ENCODE results near the gene FBLN2. TPM values are rescaled to one million over a fixed set of nuclear protein-coding genes. Genes with fewer than 3 reads are reported as not detected.
"Not testable (repeated sequence)": the region's sequence is repeated elsewhere in the genome, so short reads cannot be mapped to it uniquely, and the experiment has no call there.

The FBLN2 gene
- total RNA-seq, 1 experiment from 2014 or later = 7.4 TPM

DNA sequence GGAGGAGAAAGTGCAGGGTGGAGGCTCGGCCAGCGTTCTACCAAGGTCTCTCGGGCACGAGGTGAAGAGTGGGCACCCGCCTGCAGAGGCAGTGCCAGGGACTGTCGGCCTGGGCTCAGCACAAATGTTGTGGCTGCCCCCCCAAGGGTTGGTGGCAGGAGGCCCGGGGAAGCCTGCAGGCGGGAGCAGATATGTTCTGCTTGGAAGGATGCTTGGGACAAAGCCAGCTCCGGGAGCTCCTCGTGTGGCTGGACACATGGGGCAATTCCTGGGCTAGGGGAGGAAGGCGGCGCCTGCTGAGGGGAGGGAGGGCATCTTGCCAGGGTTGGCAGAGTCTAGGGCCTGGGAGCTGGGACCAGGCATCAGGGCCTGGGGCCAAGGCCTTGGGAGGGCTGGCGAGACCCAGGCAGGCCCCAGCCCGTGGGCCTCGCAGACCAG lies 30.4 kb upstream of the FBLN2 start:
- Histone ChIP-seq H3K9me3 (replicated peaks) (no peaks in the 10 kb centered on the region), H3K27ac (no peak overlapping the region), H3K4me3 (no peak overlapping the region), H3K4me1 (replicated peaks) (0 out of 2 replicates have a peak, but pooled peaks cover 2% of the 10 kb centered on the region), H3K27me3 (replicated peaks) (no peaks in the 10 kb centered on the region), H3K36me3 (no peaks in the 10 kb centered on the region)
- DNase-seq (ENCODE audit: low read depth in 1 of 2, low spot score in 2 of 2) = no peak

- H3K36me3 ChIP-seq = no peaks in the 10 kb centered on the region
- H3K4me3 ChIP-seq = no peak overlapping the region
- H3K9me3 ChIP-seq (replicated peaks) = no peaks in the 10 kb centered on the region
- DNase-seq (ENCODE audit: low read depth in 1 of 2, low spot score in 2 of 2) = no peak
- no peaks in the 10 kb centered on the region for H3K4me1 ChIP-seq (replicated peaks)
- H3K27ac ChIP-seq = no peak overlapping the region
- H3K27me3 ChIP-seq (replicated peaks) = no peaks in the 10 kb centered on the region
Observed at GRCh38 chr3:13519006-13519791, 29.7 kb upstream of the FBLN2 start.

DNA sequence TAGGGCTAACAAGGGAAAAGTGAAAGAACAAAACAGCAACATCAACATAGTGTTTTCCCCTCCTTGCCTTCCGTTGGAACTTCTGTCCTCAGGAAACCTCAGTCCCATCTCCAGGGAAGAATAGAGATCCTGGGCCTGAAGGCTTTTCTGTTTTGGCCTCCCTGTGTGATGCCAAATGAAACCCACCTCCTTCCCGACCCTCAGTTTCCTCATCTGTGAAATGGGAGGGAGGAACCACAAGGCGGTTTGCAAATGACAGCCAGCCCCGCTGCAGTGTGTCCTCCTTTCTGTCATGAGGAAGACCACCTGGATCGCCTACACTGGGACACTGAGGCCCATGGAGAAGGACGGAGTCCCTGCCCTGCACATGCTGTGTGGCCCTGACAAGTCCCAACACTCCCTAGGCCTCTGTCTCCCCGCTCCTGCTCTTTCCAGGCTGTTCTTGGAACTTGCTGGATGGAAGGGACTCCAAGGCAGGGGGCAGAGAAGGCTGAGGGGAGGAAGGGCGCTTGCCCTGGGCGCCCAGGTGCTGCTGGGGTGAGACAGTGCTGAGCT lies 28.5 kb upstream of the FBLN2 start:
- Histone ChIP-seq H3K36me3 (no peaks in the 10 kb centered on the region), H3K9me3 (replicated peaks) (no peaks in the 10 kb centered on the region), H3K4me3 (no peak overlapping the region), H3K4me1 (replicated peaks) (no peaks in the 10 kb centered on the region), H3K27ac (no peak overlapping the region), H3K27me3 (replicated peaks) (no peaks in the 10 kb centered on the region)
- DNase-seq (ENCODE audit: low read depth in 1 of 2, low spot score in 2 of 2) = no peak

DNA sequence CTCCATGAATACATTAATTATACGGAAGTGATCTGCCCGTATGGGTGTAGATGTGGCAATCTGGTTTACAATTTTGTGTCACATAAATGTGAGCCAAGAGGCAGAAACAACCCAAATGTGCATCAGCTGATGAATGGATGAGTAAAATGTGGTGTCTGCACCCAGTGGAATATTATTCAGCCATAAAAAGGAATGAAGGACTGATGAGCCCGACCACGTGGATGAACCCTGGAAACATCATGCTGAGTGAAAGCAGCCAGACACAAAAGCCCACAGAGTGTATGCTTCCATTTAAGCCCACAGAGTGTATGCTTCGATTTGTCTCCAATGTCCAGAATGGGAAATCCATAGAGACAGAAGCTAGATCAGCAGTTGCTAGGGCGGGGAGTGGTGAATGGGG lies 27.6 kb upstream of the FBLN2 start:
- H3K4me3 ChIP-seq = no peak overlapping the region
- DNase-seq (ENCODE audit: low read depth in 1 of 2, low spot score in 2 of 2) = no peak
- H3K27ac ChIP-seq = no peak overlapping the region
- no peaks in the 10 kb centered on the region for H3K36me3 ChIP-seq
- no peaks in the 10 kb centered on the region for H3K9me3 ChIP-seq (replicated peaks)
- no peaks in the 10 kb centered on the region for H3K4me1 ChIP-seq (replicated peaks)
- H3K27me3 ChIP-seq (replicated peaks) = no peaks in the 10 kb centered on the region

DNA sequence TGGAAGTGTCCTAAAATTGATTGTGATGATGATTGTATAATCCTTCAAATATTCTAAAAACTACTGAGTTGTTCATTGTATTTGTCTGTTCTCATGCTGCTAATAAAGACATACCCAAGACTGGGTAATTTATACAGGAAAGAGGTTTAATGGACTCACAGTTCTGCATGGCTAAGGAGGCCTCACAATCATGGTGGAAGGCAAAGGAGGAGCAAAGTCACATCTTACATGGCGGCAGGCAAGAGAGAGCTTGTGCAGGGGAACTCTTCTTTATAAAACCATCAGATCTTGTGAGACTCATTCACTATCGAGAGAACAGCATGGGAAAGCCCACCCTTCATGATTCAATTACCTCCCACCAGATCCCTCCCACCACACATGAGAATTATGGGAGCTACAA lies 27.2 kb upstream of the FBLN2 start:
- not testable (repeated sequence) for H3K36me3 ChIP-seq; H3K4me1 ChIP-seq (replicated peaks); H3K9me3 ChIP-seq (replicated peaks); H3K4me3 ChIP-seq; H3K27me3 ChIP-seq (replicated peaks); H3K27ac ChIP-seq; DNase-seq (ENCODE audit: low read depth in 1 of 2, low spot score in 2 of 2)

DNA sequence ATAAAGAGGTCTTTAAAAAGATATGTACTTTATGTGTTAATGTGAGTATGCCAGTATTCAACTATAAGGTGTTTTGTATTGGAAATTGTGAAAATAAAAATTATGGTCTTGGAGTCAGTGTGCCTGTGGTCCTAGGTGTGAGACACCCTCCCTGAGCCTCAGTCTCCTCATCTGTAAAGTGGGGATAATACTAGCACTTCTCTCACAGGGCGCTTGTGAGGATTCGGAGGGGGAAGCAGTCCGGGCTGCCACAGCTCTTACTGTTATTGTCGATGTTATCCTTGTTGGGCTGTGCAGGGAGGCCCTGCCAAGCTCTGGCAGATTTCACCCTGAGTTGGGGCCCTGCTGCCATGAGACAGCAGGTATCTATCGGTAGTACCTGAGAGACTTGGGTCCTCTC lies 26.7 kb upstream of the FBLN2 start:
- no peaks in the 10 kb centered on the region for H3K9me3 ChIP-seq (replicated peaks)
- H3K4me3 ChIP-seq = no peak overlapping the region
- H3K4me1 ChIP-seq (replicated peaks) = no peaks in the 10 kb centered on the region
- H3K27me3 ChIP-seq (replicated peaks) = no peaks in the 10 kb centered on the region
- no peaks in the 10 kb centered on the region for H3K36me3 ChIP-seq
- no peak overlapping the region for H3K27ac ChIP-seq
- no peak for DNase-seq (ENCODE audit: low read depth in 1 of 2, low spot score in 2 of 2)

DNA sequence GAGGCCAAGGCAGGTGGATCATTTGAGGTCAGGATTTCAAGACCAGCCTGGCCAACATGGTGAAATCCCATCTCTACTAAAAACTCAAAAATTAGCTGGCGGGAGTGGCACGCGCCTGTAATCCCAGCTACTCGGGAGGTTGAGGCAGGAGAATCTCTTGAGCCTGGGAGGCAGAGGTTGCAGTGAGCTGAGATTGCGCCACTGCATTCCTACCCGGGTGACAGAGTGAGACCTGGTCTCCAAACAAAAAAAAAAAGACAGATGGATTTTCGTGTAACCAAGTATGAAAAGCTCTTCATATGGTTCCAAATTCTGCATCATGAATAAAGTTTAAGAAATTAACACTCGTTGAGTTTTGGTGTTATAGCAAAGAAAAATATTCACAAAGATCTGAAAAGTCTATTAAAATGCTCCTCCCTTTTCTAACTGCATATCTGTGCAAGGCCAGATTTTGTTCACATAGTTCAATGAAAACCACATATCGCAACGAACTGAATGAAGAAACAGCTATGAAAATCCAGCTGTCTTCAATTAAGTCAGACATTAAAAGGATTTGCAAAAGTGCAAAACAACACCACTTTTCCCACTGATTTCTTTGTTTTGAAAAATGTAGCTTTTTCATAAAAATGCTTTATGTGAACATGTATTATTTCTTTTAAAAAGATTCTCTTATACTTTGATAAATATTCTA lies 23.8 kb upstream of the FBLN2 start:
- no peaks in the 10 kb centered on the region for H3K4me1 ChIP-seq (replicated peaks)
- H3K36me3 ChIP-seq = no peaks in the 10 kb centered on the region
- DNase-seq (ENCODE audit: low read depth in 1 of 2, low spot score in 2 of 2) = no peak
- no peak overlapping the region for H3K4me3 ChIP-seq
- H3K27me3 ChIP-seq (replicated peaks) = no peaks in the 10 kb centered on the region
- H3K27ac ChIP-seq = no peak overlapping the region
- no peaks in the 10 kb centered on the region for H3K9me3 ChIP-seq (replicated peaks)

DNA sequence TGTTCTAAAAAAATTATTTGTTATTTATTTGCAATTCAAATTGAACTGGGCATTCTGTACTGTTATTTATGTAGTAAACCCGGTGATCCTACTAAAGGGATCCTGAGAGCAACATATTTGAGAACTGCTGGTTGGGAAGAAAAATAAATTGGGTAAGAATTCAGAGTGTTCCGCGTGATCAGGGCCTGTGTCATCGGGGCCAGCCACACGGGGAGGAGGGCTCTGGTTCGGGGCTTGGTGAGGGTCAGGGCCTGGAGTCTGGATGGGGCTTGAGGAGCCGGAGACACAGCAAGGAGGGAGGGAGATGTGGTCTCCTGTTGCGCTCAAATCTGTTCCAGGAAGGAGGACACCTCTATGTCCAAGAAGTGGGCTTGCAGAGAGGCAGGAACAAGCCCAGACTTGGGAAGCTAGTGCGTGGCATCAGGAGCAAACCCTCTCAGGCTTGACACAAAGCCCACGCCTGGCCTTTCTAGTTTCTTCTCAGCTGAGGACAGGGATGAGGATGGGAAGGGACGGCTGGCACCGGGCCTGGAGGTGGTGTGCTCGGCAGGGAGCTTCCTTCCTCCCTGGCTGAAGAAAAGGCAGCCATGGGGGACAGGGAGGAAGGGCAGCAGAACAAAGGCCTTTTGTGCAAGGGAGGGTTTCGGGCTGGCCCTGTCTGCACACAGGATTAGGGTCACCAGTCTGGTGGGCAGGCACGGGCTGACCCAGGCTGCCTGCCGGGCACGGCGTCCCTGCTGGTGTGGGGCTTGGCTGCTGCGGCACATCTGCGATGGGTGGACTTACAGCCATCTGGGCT lies 22.9 kb upstream of the FBLN2 start:
- Histone ChIP-seq H3K36me3 (no peaks in the 10 kb centered on the region), H3K4me1 (replicated peaks) (no peaks in the 10 kb centered on the region), H3K27me3 (replicated peaks) (no peaks in the 10 kb centered on the region), H3K9me3 (replicated peaks) (no peaks in the 10 kb centered on the region), H3K27ac (no peak overlapping the region), H3K4me3 (no peak overlapping the region)
- no peak for DNase-seq (ENCODE audit: low read depth in 1 of 2, low spot score in 2 of 2)

- Histone ChIP-seq H3K4me3 (no peak overlapping the region), H3K27ac (no peak overlapping the region), H3K9me3 (replicated peaks) (no peaks in the 10 kb centered on the region), H3K36me3 (no peaks in the 10 kb centered on the region), H3K4me1 (replicated peaks) (no peaks in the 10 kb centered on the region), H3K27me3 (replicated peaks) (no peaks in the 10 kb centered on the region)
- no peak for DNase-seq (ENCODE audit: low read depth in 1 of 2, low spot score in 2 of 2)
Observed at GRCh38 chr3:13526626-13526949, 22.3 kb upstream of the FBLN2 start.

- DNase-seq (ENCODE audit: low read depth in 1 of 2, low spot score in 2 of 2) = no peak
- Histone ChIP-seq H3K36me3 (no peaks in the 10 kb centered on the region), H3K4me3 (no peak overlapping the region), H3K4me1 (replicated peaks) (no peaks in the 10 kb centered on the region), H3K27ac (no peak overlapping the region), H3K27me3 (replicated peaks) (no peaks in the 10 kb centered on the region), H3K9me3 (replicated peaks) (no peaks in the 10 kb centered on the region)
Observed at GRCh38 chr3:13528217-13528867, 20.6 kb upstream of the FBLN2 start.

- Histone ChIP-seq H3K9me3 (replicated peaks) (no peaks in the 10 kb centered on the region), H3K4me3 (no peak overlapping the region), H3K36me3 (no peaks in the 10 kb centered on the region), H3K4me1 (replicated peaks) (no peaks in the 10 kb centered on the region), H3K27ac (no peak overlapping the region), H3K27me3 (replicated peaks) (no peaks in the 10 kb centered on the region)
- no peak for DNase-seq (ENCODE audit: low read depth in 1 of 2, low spot score in 2 of 2)
Observed at GRCh38 chr3:13529196-13530112, 19.5 kb upstream of the FBLN2 start.

DNA sequence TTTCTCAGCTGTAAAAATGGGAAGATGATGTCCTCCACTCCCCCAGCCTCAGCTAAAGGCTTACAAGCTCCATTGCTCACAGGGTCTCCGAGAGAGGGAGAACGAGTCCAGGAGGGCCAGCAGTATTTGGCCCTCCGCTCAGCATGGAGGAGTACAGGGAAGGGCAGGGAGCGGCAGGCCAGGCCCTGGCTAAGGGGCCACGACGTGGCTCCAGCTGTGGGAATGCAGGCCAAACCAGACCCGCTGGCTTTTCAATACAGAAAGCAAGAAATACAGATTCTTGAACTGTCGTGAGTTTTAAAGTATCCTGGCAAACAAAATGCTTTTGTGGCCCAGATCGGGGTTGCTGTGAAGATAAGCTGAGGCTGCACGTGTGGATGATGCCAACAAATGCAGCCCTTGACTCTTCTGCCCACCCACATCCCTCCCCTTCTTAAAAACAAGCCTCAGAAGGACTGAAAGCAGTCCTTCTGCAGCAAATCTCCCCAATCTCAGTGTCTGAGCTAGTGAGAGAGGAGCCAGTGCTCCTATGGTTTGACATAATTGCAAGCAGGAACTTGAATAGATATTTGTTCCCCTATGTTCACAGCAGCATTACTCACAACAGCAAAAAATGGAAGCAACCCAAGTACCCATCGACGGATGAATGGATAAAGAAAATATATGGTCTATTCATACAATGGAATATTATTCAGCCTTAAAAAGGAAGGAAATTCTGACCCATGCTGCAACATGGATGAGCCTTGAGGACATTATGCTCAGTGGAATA lies 18.5 kb upstream of the FBLN2 start:
- DNase-seq (ENCODE audit: low read depth in 1 of 2, low spot score in 2 of 2) = no peak
- Histone ChIP-seq H3K9me3 (replicated peaks) (no peaks in the 10 kb centered on the region), H3K4me3 (no peak overlapping the region), H3K4me1 (replicated peaks) (peaks cover 6% of the 10 kb centered on the region), H3K27ac (no peak overlapping the region), H3K36me3 (no peaks in the 10 kb centered on the region), H3K27me3 (replicated peaks) (no peaks in the 10 kb centered on the region)
